ENCODE measurements around the gene SPATS2L.

SPATS2L gene

DNA sequence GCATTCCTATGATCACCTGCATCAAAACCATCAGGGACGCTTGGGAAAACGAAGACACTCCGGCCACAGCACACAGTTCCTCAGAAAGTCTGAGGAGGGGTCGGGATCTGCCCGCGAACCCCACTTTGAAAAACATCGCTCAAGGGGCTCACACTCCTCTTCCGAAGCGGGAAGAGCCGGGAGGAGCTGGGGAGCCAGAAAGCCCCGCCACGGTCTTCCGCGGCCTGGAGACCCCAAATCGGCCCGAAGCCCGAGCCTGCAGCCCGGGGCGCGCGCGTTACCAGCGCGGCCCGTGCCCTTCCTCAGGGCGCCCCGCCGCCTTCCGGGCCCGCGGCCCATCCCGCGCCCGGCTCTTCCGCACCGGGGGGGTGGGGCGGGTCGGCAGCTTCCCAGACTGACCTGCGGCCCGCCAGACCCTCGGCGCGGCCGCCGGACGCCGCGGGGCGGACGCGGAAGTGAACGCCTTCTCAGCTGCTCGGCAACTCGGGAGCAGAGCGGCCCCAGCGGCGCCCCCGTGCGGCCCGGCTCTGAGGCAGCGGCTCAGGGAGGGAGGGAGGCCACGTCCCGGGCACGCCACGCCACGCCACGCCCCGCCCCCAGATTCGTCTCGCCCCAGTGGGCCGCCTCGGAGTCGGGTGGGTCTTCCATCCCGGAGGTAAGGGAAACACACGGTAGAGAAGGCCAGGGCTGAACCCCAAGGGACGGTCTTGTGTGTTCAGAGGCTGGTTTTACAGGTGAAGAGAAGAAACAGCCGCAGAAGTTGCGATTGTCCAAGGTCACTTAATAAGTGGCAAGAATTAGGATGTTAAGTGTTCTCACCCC lies 203.3 kb downstream of the SPATS2L start, which contains the start of gene KCTD18:
Gene KCTD18, minus strand, starts transcription at position 457 of the 822 bp plus-strand sequence. CDS start 3,052 bp downstream, outside the sequence.
- in situ Hi-C loops (cut with MboI; ENCODE audit: low pct_unique_long_range_greater_than_20kb, low sequenced_read_pairs): no loop called here
- peak; percentile 91 for DNase-seq

DNA sequence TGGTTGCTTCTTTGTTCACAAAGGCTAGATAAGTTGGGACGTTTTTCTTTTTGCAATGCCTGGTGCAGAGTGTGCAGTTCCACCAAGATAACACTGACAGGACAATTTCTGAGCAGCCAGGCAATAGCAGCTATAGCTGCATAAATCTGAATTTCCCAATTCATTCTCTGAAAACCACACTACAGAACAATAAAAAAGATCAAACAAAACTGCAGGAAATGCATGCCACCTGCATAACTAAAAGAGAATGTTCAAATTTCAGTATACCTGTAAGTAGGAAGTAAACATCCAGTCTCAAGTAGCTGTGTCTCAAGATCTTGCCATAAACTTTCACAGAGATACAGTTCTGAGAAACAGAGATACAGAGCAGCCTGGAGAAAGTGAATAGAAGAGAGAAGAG lies 208.7 kb downstream of the SPATS2L start:
- in situ Hi-C loops (cut with MboI; ENCODE audit: low pct_unique_long_range_greater_than_20kb, low sequenced_read_pairs): no loop called here
- no peak for DNase-seq

DNA sequence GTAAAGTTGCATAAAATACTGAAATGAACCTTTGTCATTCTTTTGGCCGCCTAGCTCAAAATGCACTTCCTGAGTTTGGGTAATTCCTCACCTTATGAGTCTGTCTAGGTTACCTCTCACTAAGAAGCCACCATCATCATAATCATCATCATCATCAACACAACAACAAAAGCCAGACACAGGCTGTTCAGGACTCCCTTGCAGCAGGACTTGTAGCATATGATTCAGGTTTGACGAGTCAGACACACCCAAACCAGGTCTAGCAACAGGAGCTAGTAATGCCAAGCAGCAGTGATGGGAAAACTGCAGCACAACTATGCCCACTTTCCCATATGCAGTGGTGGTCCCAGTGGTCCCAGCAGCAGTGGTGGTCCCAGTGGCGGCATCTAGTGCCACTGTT lies 216.7 kb downstream of the SPATS2L start:
- in situ Hi-C loops (cut with MboI; ENCODE audit: low pct_unique_long_range_greater_than_20kb, low sequenced_read_pairs): no loop called here
- DNase-seq: no peak

DNA sequence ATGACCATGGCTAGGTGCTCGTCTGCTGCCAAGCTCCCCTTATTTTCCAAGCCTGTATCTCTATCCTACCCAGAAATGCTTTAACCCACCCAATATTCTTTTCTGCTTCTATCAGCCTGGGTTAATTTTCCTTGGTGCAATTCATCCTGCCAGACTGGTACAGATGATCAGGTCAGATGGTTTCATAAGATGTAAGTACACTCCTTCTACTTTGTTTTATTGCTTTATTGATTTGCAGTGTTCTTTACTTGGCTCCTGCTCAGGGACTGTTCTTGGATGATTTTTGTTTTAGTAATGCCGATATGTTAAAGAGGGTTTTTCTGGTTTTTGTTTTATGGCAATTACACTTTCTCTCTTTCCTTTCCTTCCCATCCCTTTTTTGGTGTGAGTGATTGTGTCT lies 217.1 kb downstream of the SPATS2L start:
- no peak for DNase-seq
- in situ Hi-C loops (cut with MboI; ENCODE audit: low pct_unique_long_range_greater_than_20kb, low sequenced_read_pairs): no loop called here

DNA sequence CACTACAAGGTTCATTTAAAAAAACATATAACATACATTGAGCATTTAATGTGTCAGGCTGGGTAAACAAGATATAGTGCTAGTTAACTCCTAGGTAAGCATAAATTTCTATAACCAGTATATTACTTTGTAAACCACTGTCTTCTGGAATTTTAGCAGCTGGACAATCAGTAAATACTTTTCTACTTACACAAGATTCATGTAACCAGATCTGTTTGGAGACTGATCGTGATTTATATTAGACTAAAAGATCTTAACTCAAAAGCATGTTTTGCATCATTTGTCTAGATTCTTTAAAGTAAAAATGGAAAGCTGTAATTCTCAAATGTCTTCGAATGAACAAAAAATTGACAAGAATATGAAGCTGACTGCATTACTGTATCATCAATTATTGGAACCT lies 218.6 kb downstream of the SPATS2L start:
- in situ Hi-C loops (cut with MboI; ENCODE audit: low pct_unique_long_range_greater_than_20kb, low sequenced_read_pairs): no loop called here
- DNase-seq: no peak

DNA sequence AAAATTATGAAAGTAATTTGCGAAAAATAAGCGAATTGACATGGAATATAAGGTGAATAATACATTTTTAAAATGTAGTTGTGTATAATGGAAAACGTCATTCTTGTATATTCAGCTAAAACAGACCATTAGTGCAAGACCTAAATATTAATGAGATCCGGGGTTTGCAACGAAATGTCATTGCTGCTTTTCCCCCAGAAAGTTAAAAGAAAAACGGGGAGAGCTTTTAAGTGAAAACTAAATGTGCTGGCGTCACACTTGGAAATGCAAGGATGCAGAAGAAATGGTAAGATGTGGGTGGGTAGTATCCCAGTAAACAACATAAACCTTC lies 219.0 kb downstream of the SPATS2L start:
- in situ Hi-C loops (cut with MboI; ENCODE audit: low pct_unique_long_range_greater_than_20kb, low sequenced_read_pairs): no loop called here
- DNase-seq: no peak

DNA sequence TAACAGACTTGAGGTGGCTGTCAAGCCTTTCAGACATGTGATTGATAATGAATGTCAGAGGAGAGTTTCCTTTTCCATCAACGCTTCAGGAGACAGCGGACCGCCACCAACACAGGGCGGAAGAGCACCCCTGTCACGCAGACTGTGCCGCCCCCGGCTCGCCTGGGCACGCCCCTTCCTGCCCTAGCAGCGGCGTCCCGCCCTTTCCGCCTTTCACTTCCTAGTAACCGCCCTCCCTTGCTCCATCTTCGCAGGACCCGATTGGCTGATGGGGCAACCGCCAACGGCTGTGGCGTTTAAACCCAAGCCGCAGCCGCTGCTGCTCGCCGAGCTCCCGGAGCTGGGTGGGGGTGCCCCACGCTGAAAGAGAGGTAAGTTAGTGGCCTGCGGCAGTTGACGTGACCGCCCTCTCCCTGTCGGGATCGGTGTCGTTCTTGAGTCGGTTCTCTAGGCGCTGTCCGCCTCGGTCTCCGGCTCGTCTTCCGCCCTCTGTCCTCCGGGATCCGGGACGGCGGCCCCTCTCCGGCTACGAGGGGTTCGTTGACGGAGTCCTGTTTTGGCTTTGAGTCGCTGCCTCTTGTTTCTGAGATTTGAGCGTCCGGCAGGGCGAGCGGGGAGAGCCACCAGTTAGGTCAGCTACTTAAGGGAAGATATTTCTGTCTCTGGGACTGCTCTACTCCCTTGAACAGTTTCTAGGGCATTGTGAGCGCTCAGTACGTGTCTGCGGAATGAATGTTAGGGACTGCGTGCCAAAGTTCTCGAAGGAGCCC lies 219.6 kb downstream of the SPATS2L start, which contains the start of gene SGO2:
Gene SGO2, plus strand, starts transcription at position 326 of the 770 bp plus-strand sequence. CDS start 6,769 bp downstream, outside the sequence.
- DNase-seq: peak; percentile 99
- in situ Hi-C loops (cut with MboI; ENCODE audit: low pct_unique_long_range_greater_than_20kb, low sequenced_read_pairs): no loop called here

DNA sequence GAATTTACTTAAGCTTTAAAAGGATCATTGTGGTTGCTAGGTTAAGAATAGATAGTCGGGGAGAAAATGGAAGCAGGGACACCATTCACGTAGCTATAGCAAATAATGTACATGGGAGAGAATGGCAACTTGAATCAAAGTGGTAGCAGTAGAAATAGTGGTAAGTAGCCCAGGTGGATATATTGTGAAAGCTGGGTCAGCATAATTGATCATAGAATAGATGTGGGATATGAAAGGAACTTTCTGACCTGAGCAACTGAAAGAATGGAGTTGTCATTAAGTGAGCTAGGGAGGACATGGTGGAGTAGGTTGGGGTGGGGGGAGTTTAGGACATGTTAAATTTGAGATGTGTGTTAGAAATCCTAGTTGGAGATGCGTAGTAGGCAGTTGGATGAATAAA lies 221.7 kb downstream of the SPATS2L start:
- DNase-seq: no peak
- in situ Hi-C loops (cut with MboI; ENCODE audit: low pct_unique_long_range_greater_than_20kb, low sequenced_read_pairs): no loop called here

Measured in KBM-7 (cell line).